T-cell (primary cell): ENCODE measurements around the gene CR2. TPM values are rescaled to one million over a fixed set of nuclear protein-coding genes. Genes with fewer than 3 reads are reported as not detected.

Source experiments
- ATAC-seq, 4 experiments: fragments of 200-7000 bp in 3 of 4; fragments of 150-1000 bp in 1 of 4; cut with Tn5 transposase; replicated peaks in 1 of 4; 1 replicate in 3 of 4; 2 replicates in 1 of 4; pipeline ENCODE4 v1.10.0; 2021; ENCODE audit warnings: moderate library complexity in 3 of 4, mild to moderate bottlenecking in 2 of 4, moderate number of reproducible peaks in 1 of 4
- CTCF ChIA-PET, 2 donors: fragments of 300-600 bp; sonication (Branson Sonifier 250); formaldehyde crosslinking; loops; one replicate each; lab custom pipeline; 2022; ENCODE audit warnings: antibody characterized with exemption in 2 of 2; lab: Charles Lee
- POLR2A ChIA-PET, 2 donors: fragments of 300-600 bp; sonication (Branson Sonifier 250); formaldehyde crosslinking; loops; one replicate each; lab custom pipeline; 2022; ENCODE audit warnings: antibody characterized with exemption in 2 of 2; lab: Charles Lee
- DNase-seq, 35 experiments: peaks; one replicate each; pipeline versions ENCODE4 v3.0.0 to v3.0.0-alpha.2; 2013 to 2023
- H3K27ac ChIP-seq: one replicate; pipeline ENCODE4 v1.5.1; 2013; ENCODE audit warnings: low read length
- H3K27me3 ChIP-seq, 2 experiments: replicated peaks in 1 of 2; 1 replicate in 1 of 2; 2 replicates in 1 of 2; pipeline versions ENCODE4 v1.6.1 to v1.7.0; 2013; ENCODE audit warnings: low read length in 1 of 2, mixed read lengths in 1 of 2; ENCODE audit not compliant: control insufficient read depth in 2 of 2, insufficient read depth in 2 of 2; ENCODE audit errors: extremely low read depth in 1 of 2
- H3K36me3 ChIP-seq, 2 donors: 1 replicate in 1 of 2; 2 replicates in 1 of 2; pipeline versions ENCODE4 v1.6.1 to v1.7.0; 2013; ENCODE audit warnings: low read length in 1 of 2; ENCODE audit not compliant: control insufficient read depth in 2 of 2, insufficient read depth in 1 of 2; ENCODE audit errors: extremely low read depth in 1 of 2
- H3K4me1 ChIP-seq, 2 experiments: 1 replicate in 1 of 2; 2 replicates in 1 of 2; pipeline versions ENCODE4 v1.6.1 to v1.7.0; 2013; ENCODE audit warnings: low read length in 2 of 2, mixed read lengths in 1 of 2; ENCODE audit not compliant: insufficient read depth in 2 of 2, control insufficient read depth in 1 of 2; ENCODE audit errors: extremely low read depth in 1 of 2
- H3K4me3 ChIP-seq, 2 donors: 1 replicate in 1 of 2; 2 replicates in 1 of 2; pipeline versions ENCODE4 v1.5.1 to v1.7.0; 2013; ENCODE audit warnings: mild to moderate bottlenecking in 2 of 2, low read length in 1 of 2, moderate library complexity in 1 of 2; ENCODE audit not compliant: control insufficient read depth in 1 of 2; ENCODE audit errors: extremely low read depth in 1 of 2
- H3K9me3 ChIP-seq: 2 replicates; pipeline ENCODE4 v1.7.0; 2013
- H3K27ac Mint-ChIP-seq, 2 donors: one replicate each; pipeline ENCODE4 v1.8.0; 2020 to 2021; ENCODE audit warnings: mild to moderate bottlenecking in 2 of 2, mixed read lengths in 2 of 2
- H3K27me3 Mint-ChIP-seq, 2 donors: one replicate each; pipeline ENCODE4 v1.8.0; 2021 to 2022; ENCODE audit warnings: mixed read lengths in 2 of 2
- H3K36me3 Mint-ChIP-seq: one replicate; pipeline ENCODE4 v1.8.0; 2021; ENCODE audit warnings: mixed read lengths
- H3K4me1 Mint-ChIP-seq, 3 donors: one replicate each; pipeline ENCODE4 v1.8.0; 2020 to 2022; ENCODE audit warnings: mixed read lengths in 3 of 3, mild to moderate bottlenecking in 1 of 3
- H3K4me3 Mint-ChIP-seq, 3 donors: one replicate each; pipeline ENCODE4 v1.8.0; 2020 to 2022; ENCODE audit warnings: mild to moderate bottlenecking in 3 of 3, mixed read lengths in 3 of 3, moderate library complexity in 3 of 3
- H3K9me3 Mint-ChIP-seq, 3 donors: one replicate each; pipeline ENCODE4 v1.8.0; 2020 to 2022; ENCODE audit warnings: mixed read lengths in 3 of 3
- WGBS: methylation state at CpG from one replicate; pipeline ENCODE4 v1.1.5; 2013; ENCODE audit warnings: missing lambda C conversion rate; ENCODE audit not compliant: insufficient coverage; 5-methylcytosine and 5-hydroxymethylcytosine counted together
- total RNA-seq, 35 experiments: library from RNA in 6 of 35; stranded (reverse) in 6 of 35; fragments of 120-200 nt in 1 of 35; gene quantifications; one replicate each; pipeline versions ENCODE4 v1.2.1 to v1.2.4 and lab custom pipeline; 2013 to 2026

Gene CR2
- total RNA-seq (1 to 10 TPM; 1.4 to 4.6 (median 2.1) TPM), total RNA-seq (lab: John Stamatoyannopoulos, UW) (0.63 to 14.9 (median 2.7) reads per million in 29 experiments)
- total RNA-seq (2013): 4.8 TPM

- Histone ChIP-seq H3K4me3 (peak within 1 kb of the TSS; percentile 55 to 76), H3K4me1 (peaks cover 13 to 36% of the 10 kb centered on the region in 2 experiments), H3K27me3 (peaks cover 0 to 14% of the 10 kb centered on the region in 2 experiments), H3K36me3 (no peaks in the 10 kb centered on the region), H3K27ac (no peak within 1 kb of the TSS), H3K9me3 (no peaks in the 10 kb centered on the region)
- WGBS: 1% methylated on average over 59 of the region's 75 CpGs
- POLR2A ChIA-PET: no interaction called here
- CTCF ChIA-PET: interaction anchor here in 1 of 2 donors (0.7 to 2.0 kb wide), 3 partner anchors 45 to 400 kb away, joined by 3 to 8 read pairs (median 5); no protein-coding TSS in a partner anchor
- Mint-ChIP-seq H3K36me3 (no peaks in the 10 kb centered on the region), H3K27ac (peak within 1 kb of the TSS; percentile 9 to 59), H3K4me1 (peaks cover 2 to 16% (median 16%) of the 10 kb centered on the region in 3 donors), H3K27me3 (peaks cover 11 to 30% of the 10 kb centered on the region in 2 donors), H3K9me3 (no peaks in the 10 kb centered on the region), H3K4me3 (peak within 1 kb of the TSS in 2 of 3 donors; percentile 70 to 72)
- ATAC-seq (peak; percentile 63 to 74 (median 71)), DNase-seq (peak in 32 of 35 experiments; percentile 8 to 55 (median 28))
These were observed at the start of gene CR2 for GRCh38 chr1:207454046-207454964. TSS of gene CR2 (plus strand) at chr1:207454328. CDS start at chr1:207454419, 91 bp downstream.

- H3K27me3 Mint-ChIP-seq: no peaks in the 10 kb centered on the region
- no peaks in the 10 kb centered on the region for H3K36me3 ChIP-seq
- POLR2A ChIA-PET: interaction anchor here (0.6 kb wide), 2 partner anchors 217 to 765 kb away, joined by 3 to 5 read pairs; no protein-coding TSS in a partner anchor
- no peaks in the 10 kb centered on the region for H3K4me1 ChIP-seq
- no peak overlapping the region for H3K27ac ChIP-seq
- no peak overlapping the region for H3K4me3 ChIP-seq
- DNase-seq: peak in 4 of 35 experiments; percentile 6 to 75 (median 8)
- no peaks in the 10 kb centered on the region for H3K4me1 Mint-ChIP-seq
- no peaks in the 10 kb centered on the region for H3K9me3 ChIP-seq
- no peak overlapping the region for H3K4me3 Mint-ChIP-seq
- CTCF ChIA-PET: interaction anchor here (0.6 to 3.0 kb wide), 26 partner anchors 80 to 987 kb away, joined by 3 to 35 read pairs (median 4); no protein-coding TSS in a partner anchor
- H3K36me3 Mint-ChIP-seq: no peaks in the 10 kb centered on the region
- H3K27ac Mint-ChIP-seq: no peak overlapping the region
- H3K27me3 ChIP-seq: no peaks in the 10 kb centered on the region
- no CpG with 5 or more reads among the region's 6 CpGs for WGBS
- ATAC-seq: peak; percentile 65 to 83 (median 70)
- H3K9me3 Mint-ChIP-seq: no peaks in the 10 kb centered on the region
These were observed 49.1 kb upstream of the CR2 start for GRCh38 chr1:207404849-207405525.

GRCh38 chr1:207405814-207406213 is 48.3 kb upstream of the CR2 start:
- no peaks in the 10 kb centered on the region for H3K4me1 ChIP-seq
- ChIA-PET CTCF (interaction anchor here (0.7 to 3.0 kb wide), 9 partner anchors 15 to 330 kb away, joined by 3 to 35 read pairs (median 7); no protein-coding TSS in a partner anchor), POLR2A (interaction anchor here in 1 of 2 donors (0.6 kb wide), 1 partner anchor 217 kb away, joined by 3 read pairs; no protein-coding TSS in a partner anchor)
- Mint-ChIP-seq H3K9me3 (no peaks in the 10 kb centered on the region), H3K27me3 (no peaks in the 10 kb centered on the region), H3K4me1 (no peaks in the 10 kb centered on the region), H3K27ac (no peak overlapping the region), H3K4me3 (no peak overlapping the region), H3K36me3 (no peaks in the 10 kb centered on the region)
- no peaks in the 10 kb centered on the region for H3K36me3 ChIP-seq
- no peaks in the 10 kb centered on the region for H3K9me3 ChIP-seq
- H3K4me3 ChIP-seq: no peak overlapping the region
- no peak for DNase-seq
- H3K27me3 ChIP-seq: no peaks in the 10 kb centered on the region
- no peak for ATAC-seq
- no peak overlapping the region for H3K27ac ChIP-seq

GRCh38 chr1:207407655-207408260 is 46.4 kb upstream of the CR2 start:
- CTCF ChIA-PET: interaction anchor here (1.3 to 2.3 kb wide), 2 partner anchors 221 to 327 kb away, joined by 5 to 7 read pairs; no protein-coding TSS in a partner anchor
- Histone ChIP-seq H3K27ac (no peak overlapping the region), H3K4me3 (no peak overlapping the region), H3K4me1 (no peaks in the 10 kb centered on the region), H3K9me3 (no peaks in the 10 kb centered on the region), H3K36me3 (no peaks in the 10 kb centered on the region), H3K27me3 (no peaks in the 10 kb centered on the region)
- ATAC-seq (no peak), DNase-seq (no peak)
- H3K4me3 Mint-ChIP-seq: no peak overlapping the region
- POLR2A ChIA-PET: no interaction called here
- no peaks in the 10 kb centered on the region for H3K27me3 Mint-ChIP-seq
- no CpG with 5 or more reads among the region's 1 CpG for WGBS
- no peak overlapping the region for H3K27ac Mint-ChIP-seq
- H3K9me3 Mint-ChIP-seq: no peaks in the 10 kb centered on the region
- no peaks in the 10 kb centered on the region for H3K36me3 Mint-ChIP-seq
- peaks cover 6 to 10% (median 10%) of the 10 kb centered on the region in 3 donors for H3K4me1 Mint-ChIP-seq

- Mint-ChIP-seq H3K4me1 (peaks cover 17 to 25% (median 23%) of the 10 kb centered on the region in 3 donors), H3K4me3 (no peak overlapping the region), H3K9me3 (no peaks in the 10 kb centered on the region), H3K27ac (no peak overlapping the region), H3K36me3 (no peaks in the 10 kb centered on the region), H3K27me3 (no peaks in the 10 kb centered on the region)
- Histone ChIP-seq H3K36me3 (no peaks in the 10 kb centered on the region), H3K27me3 (no peaks in the 10 kb centered on the region), H3K4me3 (no peak overlapping the region), H3K4me1 (peaks cover 4 to 20% of the 10 kb centered on the region in 2 experiments), H3K27ac (no peak overlapping the region), H3K9me3 (no peaks in the 10 kb centered on the region)
- ATAC-seq (no peak), DNase-seq (no peak)
- CTCF ChIA-PET: interaction anchor here (0.6 to 0.7 kb wide), 3 partner anchors 11 to 328 kb away, joined by 3 to 4 read pairs (median 3); no protein-coding TSS in a partner anchor
- POLR2A ChIA-PET: no interaction called here
- 83% methylated on average over 2 of the region's 2 CpGs for WGBS
These were observed 41.3 kb upstream of the CR2 start for GRCh38 chr1:207412845-207413244.
